NCI-H2029 (cell line): ENCODE data around the gene FRMD1.

Experiments used
- DNase-seq: peaks from one replicate; lab custom pipeline; 2025; lab: John Stamatoyannopoulos, UW

FRMD1 gene

GRCh38 chr6:168005796-168006195 lies 73.2 kb downstream of the FRMD1 start:
- DNase-seq = no peak

GRCh38 chr6:168004945-168005344 lies 74.1 kb downstream of the FRMD1 start:
- no peak for DNase-seq

- no peak for DNase-seq
These were observed 75.0 kb downstream of the FRMD1 start for GRCh38 chr6:168004023-168004422.
